Measurements from ENCODE around the gene KCNJ4.

KCNJ4 gene

DNA sequence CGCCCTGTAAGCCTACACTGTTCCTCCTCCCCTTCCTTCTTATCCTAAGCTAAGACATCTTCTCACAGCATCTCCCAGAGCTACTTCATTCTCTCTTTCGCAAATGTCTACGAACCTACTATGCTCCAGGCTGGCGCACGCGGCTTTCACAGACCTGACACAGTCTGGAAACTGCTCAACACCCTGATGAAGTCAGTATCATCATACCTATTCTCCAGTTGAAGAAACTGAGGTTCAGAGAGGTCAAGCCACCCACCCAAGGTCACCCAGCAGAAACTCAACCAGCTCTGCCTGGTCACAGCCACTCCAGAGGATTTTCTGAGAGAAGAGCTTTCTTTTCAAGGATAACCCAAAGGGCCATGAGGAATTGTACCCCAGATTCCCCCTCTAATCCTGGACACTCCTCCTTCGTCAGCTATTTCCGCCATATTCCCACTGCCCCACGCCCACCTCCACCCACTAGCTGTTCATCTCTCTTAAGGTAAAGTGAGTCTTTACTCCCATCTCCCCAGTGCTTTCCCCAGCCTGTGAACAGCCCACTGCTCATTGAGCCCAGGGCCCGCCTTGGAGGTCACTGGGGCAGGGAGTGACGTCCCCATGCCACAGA lies 1.8 kb downstream of the KCNJ4 start:
- no peak for DNase-seq (ENCODE audit: low read depth in 3 of 3, low spot score in 1 of 3)

GRCh38 chr22:38452373-38453065 lies 2.5 kb downstream of the KCNJ4 start:
- DNase-seq (ENCODE audit: low read depth in 3 of 3, low spot score in 1 of 3), result no peak

DNA sequence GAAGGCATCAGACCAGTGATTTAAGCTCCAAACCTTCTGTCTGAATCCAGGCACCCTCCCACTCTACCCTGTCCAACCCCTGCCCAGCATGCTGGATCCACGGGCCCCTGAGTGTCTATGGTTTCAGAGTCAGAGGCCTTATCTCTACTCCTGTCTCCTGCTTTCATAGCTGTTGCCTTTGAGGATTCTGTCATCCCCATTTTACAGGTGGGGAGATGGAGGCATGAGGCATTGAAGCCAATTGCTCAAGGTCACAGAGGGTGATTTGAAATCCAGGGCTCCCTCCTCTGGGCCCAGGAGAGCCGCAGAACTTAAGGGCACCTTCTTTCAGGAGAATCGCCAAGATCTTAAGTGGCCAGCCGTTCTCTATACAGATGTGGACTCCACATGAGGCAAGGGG lies 3.1 kb downstream of the KCNJ4 start:
- no peak for DNase-seq (ENCODE audit: low read depth in 3 of 3, low spot score in 1 of 3)

- DNase-seq (ENCODE audit: low read depth in 3 of 3, low spot score in 1 of 3), result no peak
Measured at GRCh38 chr22:38451404-38451803, 3.6 kb downstream of the KCNJ4 start.

DNA sequence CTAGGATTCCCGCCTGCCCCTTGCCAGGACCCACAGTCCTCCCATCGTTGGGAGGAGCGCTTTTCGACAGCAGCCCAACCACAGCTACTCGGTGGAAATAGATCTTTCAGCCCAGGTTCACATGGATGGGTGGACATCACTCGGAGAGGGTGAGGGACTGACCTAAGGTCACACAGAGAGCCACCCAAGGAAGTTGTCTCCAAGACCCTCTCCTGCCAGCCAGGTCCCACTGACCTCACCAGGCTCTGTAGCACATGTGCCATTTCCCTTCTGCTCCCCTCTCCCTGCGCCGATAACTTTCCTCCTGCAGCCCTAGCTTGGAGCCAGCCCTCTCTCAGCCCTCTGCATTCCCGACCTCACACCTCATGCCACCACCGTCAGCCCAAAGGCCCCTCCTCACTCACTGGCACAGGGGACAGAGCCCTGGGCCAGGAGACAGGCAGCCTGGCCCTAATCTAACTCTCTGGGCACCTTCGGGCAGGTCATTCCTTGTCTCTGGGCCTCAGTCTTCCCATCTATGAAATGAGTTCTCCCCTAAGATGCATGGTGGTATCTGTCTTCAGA lies 4.7 kb downstream of the KCNJ4 start:
- DNase-seq (ENCODE audit: low read depth in 3 of 3, low spot score in 1 of 3), result no peak

DNA sequence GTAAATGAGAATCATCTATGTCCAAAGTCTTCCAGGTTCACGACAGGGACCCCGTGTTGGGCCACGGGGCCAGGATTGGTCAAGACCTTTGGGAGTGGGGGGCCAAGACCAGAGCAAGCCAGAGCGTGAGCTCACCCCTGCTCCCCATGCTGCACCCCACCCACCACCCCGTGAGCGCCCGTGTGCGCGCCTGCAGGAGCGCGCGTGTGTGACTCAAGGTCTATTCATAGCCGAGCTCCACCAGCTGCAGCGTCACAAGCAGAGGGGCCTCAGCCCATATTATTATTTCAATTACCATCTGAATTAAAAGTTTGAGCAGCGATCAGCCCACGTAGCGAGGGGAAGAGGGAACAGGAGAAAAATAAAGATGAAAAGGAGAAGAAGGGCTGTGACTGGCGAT lies 5.2 kb downstream of the KCNJ4 start:
- DNase-seq (ENCODE audit: low read depth in 3 of 3, low spot score in 1 of 3), result no peak

- DNase-seq (ENCODE audit: low read depth in 3 of 3, low spot score in 1 of 3), result no peak
Measured at GRCh38 chr22:38448945-38449745, 5.9 kb downstream of the KCNJ4 start.

- no peak for DNase-seq (ENCODE audit: low read depth in 3 of 3, low spot score in 1 of 3)
Measured at GRCh38 chr22:38446018-38446601, 8.9 kb downstream of the KCNJ4 start.

GRCh38 chr22:38444783-38445182 lies 10.2 kb downstream of the KCNJ4 start:
- DNase-seq (ENCODE audit: low read depth in 3 of 3, low spot score in 1 of 3), result no peak

GRCh38 chr22:38443628-38444521 lies 11.1 kb downstream of the KCNJ4 start:
- DNase-seq (ENCODE audit: low read depth in 3 of 3, low spot score in 1 of 3), result no peak

- DNase-seq (ENCODE audit: low read depth in 3 of 3, low spot score in 1 of 3), result no peak
Measured at GRCh38 chr22:38442967-38443627, 11.9 kb downstream of the KCNJ4 start.

DNA sequence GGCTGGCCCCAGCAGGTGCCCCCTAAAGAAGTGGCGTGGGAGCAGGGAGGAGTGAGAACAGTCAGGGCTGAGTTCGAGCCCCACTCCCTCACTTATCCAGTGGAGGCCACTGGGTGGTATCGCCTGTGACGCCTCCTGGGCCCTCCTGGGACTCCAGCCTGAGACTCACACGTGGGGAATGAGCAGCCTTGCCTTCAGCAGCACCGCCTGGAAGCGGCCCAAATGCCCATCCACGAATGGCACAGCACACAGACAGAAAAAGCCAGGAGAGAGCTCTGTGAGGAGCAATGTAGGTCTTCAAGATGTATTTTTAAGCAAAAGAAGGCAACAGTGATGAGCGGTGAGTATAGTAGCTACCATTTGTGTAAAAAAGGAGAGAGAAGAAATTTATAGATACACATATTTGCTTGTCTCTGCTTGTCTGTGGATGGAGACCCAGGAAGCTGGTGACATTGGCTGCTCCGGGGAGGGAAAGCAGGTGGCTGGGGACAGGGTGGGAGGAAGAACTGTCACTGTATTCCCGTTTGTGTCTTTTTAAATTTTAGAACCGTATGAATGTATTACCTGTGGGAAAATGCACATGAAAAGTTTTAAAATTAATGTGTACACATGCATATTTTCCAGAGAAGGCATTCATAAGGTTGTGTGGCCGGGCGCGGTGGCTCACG lies 13.2 kb downstream of the KCNJ4 start:
- no peak for DNase-seq (ENCODE audit: low read depth in 3 of 3, low spot score in 1 of 3)

DNA sequence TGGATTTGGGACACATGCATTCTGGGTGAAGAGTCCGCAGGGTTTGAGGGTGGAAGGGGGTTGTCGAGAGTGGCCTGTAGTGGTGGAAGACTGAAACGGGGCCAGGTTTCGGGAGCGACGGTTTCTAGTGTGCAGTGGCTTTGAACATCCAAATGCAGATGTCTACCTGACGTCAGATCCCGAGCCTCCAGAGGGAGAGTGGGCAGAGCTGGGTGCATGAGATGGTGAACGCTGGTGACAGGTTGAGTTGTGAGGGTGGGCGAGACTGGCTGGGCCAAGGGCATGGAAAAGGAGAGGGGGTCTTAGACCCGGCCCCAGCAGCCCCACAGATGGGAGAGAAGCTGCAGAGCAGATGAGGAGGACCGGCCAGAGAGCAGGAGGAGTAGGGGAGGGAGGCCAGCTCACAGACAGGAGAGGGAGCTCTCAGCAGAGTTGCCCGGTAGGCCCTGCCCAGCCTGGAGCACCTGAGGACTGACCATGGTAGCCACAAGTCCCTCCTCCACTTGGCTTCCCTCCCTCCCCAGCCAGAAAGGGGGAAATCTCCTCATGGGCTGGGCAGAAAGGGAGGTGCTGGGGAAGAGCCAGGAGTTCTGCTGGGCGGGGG lies 14.2 kb downstream of the KCNJ4 start:
- no peak for DNase-seq (ENCODE audit: low read depth in 3 of 3, low spot score in 1 of 3)

DNA sequence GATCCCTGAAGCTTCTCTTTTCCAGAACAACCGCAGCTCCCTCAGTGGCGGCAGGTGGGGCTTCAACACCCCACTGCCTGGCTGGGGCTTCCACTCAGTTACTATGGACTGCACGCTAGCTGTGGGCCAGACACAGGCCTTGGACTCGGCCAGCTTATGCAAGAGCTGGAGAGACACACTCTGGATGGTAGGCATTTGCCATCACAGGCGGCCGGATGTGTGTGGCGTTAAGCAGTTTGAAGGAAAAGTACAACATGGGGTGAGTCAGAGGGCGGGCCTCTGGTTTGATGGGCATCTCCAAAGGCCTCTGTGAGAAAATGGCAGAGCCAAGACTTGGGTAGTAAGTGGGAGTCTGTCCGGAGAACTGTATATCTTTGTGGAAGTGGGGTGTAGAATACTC lies 17.6 kb downstream of the KCNJ4 start:
- DNase-seq (ENCODE audit: low read depth in 3 of 3, low spot score in 1 of 3), result no peak

DNA sequence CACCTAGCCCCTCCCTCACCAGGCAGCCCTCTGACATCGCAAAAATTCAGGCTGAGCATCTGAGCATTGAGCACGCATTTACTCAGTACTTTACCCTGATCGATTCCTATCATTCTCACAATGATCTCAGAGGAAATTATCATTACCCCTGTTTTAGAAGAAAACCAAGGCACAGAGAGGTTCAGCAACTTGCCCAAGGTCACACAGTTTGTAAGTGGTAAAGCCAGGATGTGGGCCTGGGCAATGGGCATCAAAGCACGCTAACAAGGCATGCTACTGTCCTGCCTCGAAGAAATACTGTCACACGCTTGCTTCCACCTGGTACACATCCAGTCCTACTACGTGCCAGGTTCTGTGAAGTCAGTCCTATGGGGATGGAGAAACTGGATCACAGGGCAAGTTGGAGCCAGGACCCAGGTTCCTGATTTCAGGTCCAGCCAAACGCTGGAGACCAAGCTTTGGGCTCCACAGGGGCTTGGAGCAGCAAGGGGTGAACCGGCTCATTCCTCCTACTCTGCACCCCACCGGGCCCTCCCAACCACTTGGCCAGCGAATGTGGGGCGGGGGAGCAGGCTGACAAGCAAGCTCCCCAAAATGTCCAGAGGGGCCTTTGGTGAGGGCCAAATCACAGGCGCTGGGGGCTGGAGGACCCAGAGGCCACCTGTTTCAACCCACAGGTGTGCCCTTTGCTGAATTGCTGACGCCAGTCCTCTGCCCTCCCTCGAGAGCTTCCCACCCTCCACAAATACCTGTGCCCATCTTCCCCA lies 18.2 kb downstream of the KCNJ4 start:
- no peak for DNase-seq (ENCODE audit: low read depth in 3 of 3, low spot score in 1 of 3)

DNA sequence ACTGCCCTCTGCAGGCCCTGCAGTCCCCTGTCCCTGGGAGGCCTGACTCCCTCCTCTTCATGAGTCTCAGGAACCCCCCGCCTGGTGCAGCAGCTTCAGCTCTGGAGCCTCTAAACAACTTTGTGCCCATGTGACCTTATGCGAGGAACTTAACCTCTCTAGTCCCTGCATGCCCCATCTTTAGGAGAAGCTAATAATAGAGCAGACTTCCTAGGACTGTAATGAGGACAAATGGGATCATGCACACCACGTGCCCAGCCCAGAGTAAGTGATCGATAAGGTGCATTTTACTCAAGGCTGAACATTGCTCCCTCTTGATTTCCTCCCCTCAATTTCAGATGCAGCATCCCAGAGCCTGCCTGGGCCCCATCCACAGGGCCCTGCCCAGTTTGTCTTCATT lies 19.0 kb downstream of the KCNJ4 start:
- no peak for DNase-seq (ENCODE audit: low read depth in 3 of 3, low spot score in 1 of 3)

- DNase-seq (ENCODE audit: low read depth in 3 of 3, low spot score in 1 of 3), result no peak
Measured at GRCh38 chr22:38435010-38435409, 20.0 kb downstream of the KCNJ4 start.

DNA sequence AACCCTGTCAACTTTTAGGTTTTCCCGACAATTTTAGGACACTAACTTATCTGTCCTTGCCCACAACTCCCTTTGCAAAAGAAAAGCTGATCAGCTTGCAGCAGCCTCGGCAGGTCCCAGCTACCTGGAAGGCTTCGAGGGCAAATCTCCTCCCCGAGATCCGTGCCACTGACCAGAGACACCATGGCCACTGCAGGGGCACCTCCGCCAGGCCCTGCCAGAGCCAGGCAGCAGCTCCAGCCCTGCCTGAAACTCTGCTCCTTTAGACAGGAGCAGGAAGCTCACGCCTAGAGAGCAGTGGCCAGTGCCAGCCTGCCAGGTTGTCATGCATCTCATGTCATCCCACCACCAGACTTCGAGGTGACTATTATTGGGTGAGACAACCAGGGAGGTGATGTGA lies 21.1 kb downstream of the KCNJ4 start:
- no peak for DNase-seq (ENCODE audit: low read depth in 3 of 3, low spot score in 1 of 3)

Measured in stimulated activated CD4-positive, alpha-beta T cell treated with anti-CD3 and anti-CD28 coated beads, TNF-alpha, amount 100 ng/mL, for 1 hour (primary cell).